Thyroid gland (tissue), 4 donors: Measurements from ENCODE around the gene PPP1R3G. TPM values are rescaled to one million over a fixed set of nuclear protein-coding genes. Genes with fewer than 3 reads are reported as not detected.
A peak's percentile ranks its signal among the peaks of the same experiment; 100 is the strongest.

Experiments used
- DNase-seq, 2 donors: peaks; one replicate each; pipeline ENCODE4 v3.0.0-alpha.2; 2019
- H3K27ac ChIP-seq, 3 donors: fragments of 200-600 bp; sonication (generic); 1 replicate in 2 of 3; 2 replicates in 1 of 3; pipeline ENCODE4 v1.5.1; 2016 to 2019; ENCODE audit warnings: mild to moderate bottlenecking in 1 of 3, moderate library complexity in 1 of 3
- H3K27me3 ChIP-seq: fragments of 200-600 bp; sonication (generic); one replicate; pipeline ENCODE4 v1.5.1; 2019
- H3K36me3 ChIP-seq, 2 donors: fragments of 200-600 bp; sonication (generic); one replicate each; pipeline ENCODE4 v1.5.1; 2016 to 2019
- H3K4me1 ChIP-seq, 2 donors: fragments of 200-600 bp; sonication (generic); one replicate each; pipeline ENCODE4 v1.5.1; 2017 to 2019
- H3K4me3 ChIP-seq, 3 donors: fragments of 200-600 bp; sonication (generic); replicated peaks in 1 of 3; 1 replicate in 2 of 3; 2 replicates in 1 of 3; pipeline ENCODE4 v1.5.1; 2016; ENCODE audit warnings: mild to moderate bottlenecking in 1 of 3
- H3K9me3 ChIP-seq: fragments of 200-600 bp; sonication (generic); one replicate; pipeline ENCODE4 v1.5.1; 2017
- POLR2A ChIP-seq, 2 donors: fragments of 450-650 bp; IDR thresholded peaks; one replicate each; pipeline ENCODE4 v1.6.1; 2017; ENCODE audit warnings: antibody characterized with exemption in 2 of 2, mild to moderate bottlenecking in 2 of 2, moderate library complexity in 1 of 2
- WGBS, 2 donors: methylation state at CpG; one replicate each; pipeline ENCODE4 v1.1.5; 2017; 5-methylcytosine and 5-hydroxymethylcytosine counted together
- intact Hi-C: fragments of 100-400 bp; cut with DNase I; formaldehyde crosslinking; loops from one replicate; pipeline ENCODE4 v1.15.1; 2023
- total RNA-seq, 4 donors: library from RNA; depleted of rRNA; stranded (reverse); fragments of >200 nt; gene quantifications; one replicate each; pipeline ENCODE4 v1.2.3, GENCODE V29; 2016
- TF ChIP-seq, protein P1 (sequence below), 6 experiments: fragments of 200-600 bp in 3 of 6; fragments of 450-650 bp in 3 of 6; sonication (generic) in 3 of 6; IDR thresholded peaks; one replicate each; pipeline ENCODE4 v1.5.1; 2016 to 2019; ENCODE audit warnings: antibody characterized with exemption in 6 of 6, mild to moderate bottlenecking in 2 of 6, inconsistent platforms in 1 of 6, moderate library complexity in 1 of 6

Gene PPP1R3G
- total RNA-seq, 4 donors from 2014 or later, result 0.78 to 1.6 (median 0.91) TPM

DNA sequence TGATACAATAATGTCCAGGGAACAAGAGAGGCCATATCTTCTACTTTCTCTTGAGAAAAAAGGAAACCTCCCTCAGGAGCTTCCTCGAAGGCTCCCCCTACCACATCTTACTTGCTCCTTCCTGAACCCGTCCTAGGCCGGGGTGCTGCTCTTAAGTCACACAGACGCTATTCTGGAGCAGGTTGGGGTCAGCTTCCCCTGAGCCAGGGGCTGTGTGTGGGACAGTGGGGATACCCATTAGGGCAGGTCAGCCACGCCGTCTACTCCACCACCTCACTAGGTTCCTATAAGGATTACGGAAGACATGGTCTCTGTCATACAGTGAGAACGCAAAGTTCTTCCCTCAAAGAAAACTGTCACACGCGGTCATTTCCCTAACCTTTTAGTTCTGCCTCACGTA is 8.2 kb upstream of the PPP1R3G start:
- Histone ChIP-seq H3K36me3 (no peaks in the 10 kb centered on the region), H3K4me1 (no peaks in the 10 kb centered on the region), H3K4me3 (no peak overlapping the region), H3K9me3 (no peaks in the 10 kb centered on the region), H3K27me3 (no peaks in the 10 kb centered on the region), H3K27ac (no peak overlapping the region)
- intact Hi-C loops, result no loop called here
- no peak for DNase-seq
- WGBS, 2 donors, result 94% methylated on average over 11 of the region's 11 CpGs
- TF ChIP-seq POLR2A (IDR thresholded peaks at IDR 0.05), result no peak
- TF ChIP-seq, protein P1, sequence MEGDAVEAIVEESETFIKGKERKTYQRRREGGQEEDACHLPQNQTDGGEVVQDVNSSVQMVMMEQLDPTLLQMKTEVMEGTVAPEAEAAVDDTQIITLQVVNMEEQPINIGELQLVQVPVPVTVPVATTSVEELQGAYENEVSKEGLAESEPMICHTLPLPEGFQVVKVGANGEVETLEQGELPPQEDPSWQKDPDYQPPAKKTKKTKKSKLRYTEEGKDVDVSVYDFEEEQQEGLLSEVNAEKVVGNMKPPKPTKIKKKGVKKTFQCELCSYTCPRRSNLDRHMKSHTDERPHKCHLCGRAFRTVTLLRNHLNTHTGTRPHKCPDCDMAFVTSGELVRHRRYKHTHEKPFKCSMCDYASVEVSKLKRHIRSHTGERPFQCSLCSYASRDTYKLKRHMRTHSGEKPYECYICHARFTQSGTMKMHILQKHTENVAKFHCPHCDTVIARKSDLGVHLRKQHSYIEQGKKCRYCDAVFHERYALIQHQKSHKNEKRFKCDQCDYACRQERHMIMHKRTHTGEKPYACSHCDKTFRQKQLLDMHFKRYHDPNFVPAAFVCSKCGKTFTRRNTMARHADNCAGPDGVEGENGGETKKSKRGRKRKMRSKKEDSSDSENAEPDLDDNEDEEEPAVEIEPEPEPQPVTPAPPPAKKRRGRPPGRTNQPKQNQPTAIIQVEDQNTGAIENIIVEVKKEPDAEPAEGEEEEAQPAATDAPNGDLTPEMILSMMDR (IDR thresholded peaks at IDR 0.05), result no peak

DNA sequence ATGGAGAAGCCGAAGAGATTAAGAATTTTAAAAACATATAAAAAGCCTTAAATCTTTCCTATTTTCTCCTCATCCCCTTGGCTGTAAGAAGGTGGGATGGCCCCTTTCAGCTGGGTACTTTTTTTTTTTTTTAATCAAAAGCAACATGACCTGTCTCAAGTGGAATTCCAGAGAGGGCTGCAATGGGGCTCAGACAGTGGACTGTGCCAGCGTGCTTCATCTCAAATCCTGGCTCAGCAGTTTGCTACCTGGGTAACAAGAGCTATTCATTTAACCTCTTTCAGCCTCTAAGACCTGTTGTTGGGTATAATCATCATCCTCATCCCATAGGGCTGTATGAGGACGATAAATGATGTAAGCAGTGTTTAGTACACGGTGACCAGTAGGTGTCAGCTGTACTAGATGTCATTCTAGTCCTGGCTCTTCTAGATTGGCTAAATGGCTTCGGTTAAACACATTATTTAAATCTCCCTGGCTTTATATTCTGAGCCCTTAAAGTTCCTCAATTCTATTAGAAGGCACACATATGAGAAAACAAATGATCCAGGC is 6.9 kb upstream of the PPP1R3G start:
- Histone ChIP-seq H3K36me3 (no peaks in the 10 kb centered on the region), H3K27me3 (no peaks in the 10 kb centered on the region), H3K9me3 (no peaks in the 10 kb centered on the region), H3K4me1 (no peaks in the 10 kb centered on the region), H3K27ac (no peak overlapping the region), H3K4me3 (no peak overlapping the region)
- 43% methylated on average over 5 of the region's 5 CpGs for WGBS, 2 donors
- intact Hi-C loops, result no loop called here
- TF ChIP-seq, protein P1 (IDR thresholded peaks at IDR 0.05), result peak in 1 of 6 experiments; percentile 14
- no peak for TF ChIP-seq POLR2A (IDR thresholded peaks at IDR 0.05)
- DNase-seq, result peak; percentile 74 to 75

DNA sequence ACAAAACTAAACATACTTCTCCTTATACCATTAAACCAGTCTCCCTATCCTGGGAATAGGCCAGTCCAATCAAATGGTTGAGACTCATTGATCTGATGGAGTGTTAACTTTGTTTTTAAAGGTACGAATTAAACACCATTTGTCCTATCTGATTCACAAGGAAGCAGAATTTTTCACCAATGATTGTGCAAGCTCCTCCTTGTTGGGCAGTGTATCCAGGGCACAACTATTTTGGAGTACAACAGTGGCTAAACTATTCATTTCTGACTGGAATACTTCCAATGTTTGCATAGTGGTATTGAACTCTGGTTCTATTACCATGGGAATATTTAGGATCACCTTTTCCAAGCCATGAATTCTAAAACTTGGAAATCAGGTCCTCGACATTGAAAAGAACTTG is 5.4 kb upstream of the PPP1R3G start:
- no peak for DNase-seq
- no peaks in the 10 kb centered on the region for H3K9me3 ChIP-seq
- H3K36me3 ChIP-seq, result no peaks in the 10 kb centered on the region
- H3K4me1 ChIP-seq, result no peaks in the 10 kb centered on the region
- no peak for TF ChIP-seq POLR2A (IDR thresholded peaks at IDR 0.05)
- TF ChIP-seq, protein P1 (IDR thresholded peaks at IDR 0.05), result no peak
- intact Hi-C loops, result no loop called here
- WGBS, 2 donors, result 87 to 95% methylated on average over 2 of the region's 2 CpGs
- H3K4me3 ChIP-seq, result no peak overlapping the region
- H3K27me3 ChIP-seq, result no peaks in the 10 kb centered on the region
- H3K27ac ChIP-seq, result no peak overlapping the region

DNA sequence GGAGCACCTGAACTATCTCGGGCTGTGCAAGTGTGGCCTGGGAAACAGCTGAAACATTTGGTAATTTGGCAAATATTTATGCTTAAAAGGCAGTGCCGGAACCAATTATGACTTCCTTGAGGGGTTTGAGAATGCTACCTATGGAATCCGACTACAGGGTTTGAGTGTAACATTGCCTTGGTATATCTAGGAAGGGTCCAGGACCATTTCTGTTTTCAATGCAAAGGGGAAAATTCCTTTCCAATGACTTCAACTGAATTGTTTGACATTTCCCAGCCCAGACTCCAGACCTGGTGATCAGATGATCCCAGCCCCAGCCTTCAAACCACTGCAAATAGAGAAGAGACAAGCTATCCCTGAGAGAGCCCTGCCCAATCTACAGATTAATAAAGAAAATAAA is 4.6 kb upstream of the PPP1R3G start:
- H3K4me1 ChIP-seq, result peaks cover 2 to 3% of the 10 kb centered on the region in 2 donors
- intact Hi-C loops, result no loop called here
- no peaks in the 10 kb centered on the region for H3K9me3 ChIP-seq
- H3K27ac ChIP-seq, result no peak overlapping the region
- no peak overlapping the region for H3K4me3 ChIP-seq
- TF ChIP-seq, protein P1 (IDR thresholded peaks at IDR 0.05), result no peak
- TF ChIP-seq POLR2A (IDR thresholded peaks at IDR 0.05), result no peak
- H3K27me3 ChIP-seq, result no peaks in the 10 kb centered on the region
- no peaks in the 10 kb centered on the region for H3K36me3 ChIP-seq
- DNase-seq, result no peak
- 65% methylated on average over 3 of the region's 3 CpGs for WGBS, 2 donors

DNA sequence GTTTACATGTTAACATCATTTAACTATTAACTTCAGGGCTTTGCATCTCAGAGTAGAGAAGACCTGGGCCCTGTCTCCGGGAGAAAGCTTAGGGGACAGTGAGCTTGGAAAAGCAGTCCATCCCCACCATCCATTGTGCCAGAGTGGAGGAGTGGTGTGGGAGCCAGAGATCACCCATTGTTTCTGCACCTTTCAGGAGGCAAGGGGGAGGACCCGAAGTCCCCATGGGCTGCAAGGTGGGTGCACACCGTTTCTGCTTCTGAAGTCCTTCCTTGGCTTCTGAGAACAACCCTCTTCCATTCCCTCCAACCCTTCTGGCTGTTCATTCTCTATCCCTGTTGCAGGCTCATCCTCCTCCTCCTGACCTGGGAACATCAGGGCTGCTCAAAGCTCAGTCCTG is 4.0 kb upstream of the PPP1R3G start:
- Histone ChIP-seq H3K9me3 (no peaks in the 10 kb centered on the region), H3K4me1 (peaks cover 5 to 9% of the 10 kb centered on the region in 2 donors), H3K27me3 (no peaks in the 10 kb centered on the region), H3K36me3 (no peaks in the 10 kb centered on the region), H3K27ac (no peak overlapping the region), H3K4me3 (no peak overlapping the region)
- intact Hi-C loops, result no loop called here
- TF ChIP-seq, protein P1 (IDR thresholded peaks at IDR 0.05), result no peak
- no peak for TF ChIP-seq POLR2A (IDR thresholded peaks at IDR 0.05)
- 96% methylated on average over 3 of the region's 3 CpGs for WGBS, 2 donors
- no peak for DNase-seq
